ENCODE data around the gene TRIM24. TPM values are rescaled to one million over a fixed set of nuclear protein-coding genes. Genes with fewer than 3 reads are reported as not detected.

The TRIM24 gene
- total RNA-seq, 1 donor from 2014 or later = 60.3 TPM

DNA sequence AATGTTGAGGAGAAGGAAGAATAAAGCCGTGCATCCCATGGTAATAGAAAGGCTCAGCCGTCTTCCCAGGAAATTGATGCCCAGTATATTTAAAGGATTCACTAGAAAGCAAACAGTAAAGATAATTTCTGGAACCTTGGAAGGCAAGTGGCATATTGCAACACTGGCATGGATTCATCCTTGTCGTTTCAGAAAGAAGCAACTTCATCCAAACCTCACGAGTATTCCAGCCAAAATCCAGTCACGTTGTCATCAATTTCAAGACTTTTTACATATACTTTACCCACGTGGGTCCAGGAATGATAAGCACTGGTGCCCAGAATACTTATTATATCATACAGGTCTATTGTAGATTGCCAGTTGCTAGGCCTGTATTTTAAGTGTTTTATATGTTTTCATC is 167.3 kb downstream of the TRIM24 start:
- H3K9ac ChIP-seq (ENCODE audit: low read length) = no peak overlapping the region
- no peaks in the 10 kb centered on the region for H3K9me3 Mint-ChIP-seq (ENCODE audit: unreplicated experiment)
- no peak overlapping the region for H3K27ac Mint-ChIP-seq (ENCODE audit: unreplicated experiment)
- no peak overlapping the region for H2AFZ ChIP-seq (ENCODE audit: low read depth, low read length)
- no peaks in the 10 kb centered on the region for H3K9me3 ChIP-seq (ENCODE audit: insufficient read depth, low read depth, low read length)
- H4K20me1 ChIP-seq (ENCODE audit: insufficient read depth, low read length) = no peaks in the 10 kb centered on the region
- H3K79me2 ChIP-seq (ENCODE audit: insufficient read depth, low read length) = no peaks in the 10 kb centered on the region
- H3K36me3 ChIP-seq (ENCODE audit: insufficient read depth, low read length) = no peaks in the 10 kb centered on the region
- no peak overlapping the region for H3K4me2 ChIP-seq (ENCODE audit: low read length)
- no peak overlapping the region for H3K27ac ChIP-seq (ENCODE audit: low read depth, low read length)
- H3K4me3 Mint-ChIP-seq (ENCODE audit: unreplicated experiment) = no peak overlapping the region
- H3K4me3 ChIP-seq (ENCODE audit: insufficient read depth, low read depth, low read length) = no peak overlapping the region
- no peaks in the 10 kb centered on the region for H3K4me1 ChIP-seq (ENCODE audit: insufficient read depth, low read length)
- H3K27me3 ChIP-seq (ENCODE audit: insufficient read depth, low read length) = no peaks in the 10 kb centered on the region
- TF ChIP-seq, protein P1, sequence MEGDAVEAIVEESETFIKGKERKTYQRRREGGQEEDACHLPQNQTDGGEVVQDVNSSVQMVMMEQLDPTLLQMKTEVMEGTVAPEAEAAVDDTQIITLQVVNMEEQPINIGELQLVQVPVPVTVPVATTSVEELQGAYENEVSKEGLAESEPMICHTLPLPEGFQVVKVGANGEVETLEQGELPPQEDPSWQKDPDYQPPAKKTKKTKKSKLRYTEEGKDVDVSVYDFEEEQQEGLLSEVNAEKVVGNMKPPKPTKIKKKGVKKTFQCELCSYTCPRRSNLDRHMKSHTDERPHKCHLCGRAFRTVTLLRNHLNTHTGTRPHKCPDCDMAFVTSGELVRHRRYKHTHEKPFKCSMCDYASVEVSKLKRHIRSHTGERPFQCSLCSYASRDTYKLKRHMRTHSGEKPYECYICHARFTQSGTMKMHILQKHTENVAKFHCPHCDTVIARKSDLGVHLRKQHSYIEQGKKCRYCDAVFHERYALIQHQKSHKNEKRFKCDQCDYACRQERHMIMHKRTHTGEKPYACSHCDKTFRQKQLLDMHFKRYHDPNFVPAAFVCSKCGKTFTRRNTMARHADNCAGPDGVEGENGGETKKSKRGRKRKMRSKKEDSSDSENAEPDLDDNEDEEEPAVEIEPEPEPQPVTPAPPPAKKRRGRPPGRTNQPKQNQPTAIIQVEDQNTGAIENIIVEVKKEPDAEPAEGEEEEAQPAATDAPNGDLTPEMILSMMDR (IDR thresholded peaks at IDR 0.05; ENCODE audit: insufficient read depth, low read depth, low read length) = no peak
- TF ChIP-seq EZH2 (IDR thresholded peaks at IDR 0.05; ENCODE audit: insufficient read depth, low read length) = no peak
- H3K4me1 Mint-ChIP-seq (ENCODE audit: low read depth, unreplicated experiment) = no peaks in the 10 kb centered on the region
- no peak for DNase-seq (ENCODE audit: low read depth)
- H3K27me3 Mint-ChIP-seq (ENCODE audit: low read depth, unreplicated experiment) = peaks cover 6% of the 10 kb centered on the region
- H3K36me3 Mint-ChIP-seq (ENCODE audit: low read depth, unreplicated experiment) = no peaks in the 10 kb centered on the region
- FAIRE-seq = no peak

DNA sequence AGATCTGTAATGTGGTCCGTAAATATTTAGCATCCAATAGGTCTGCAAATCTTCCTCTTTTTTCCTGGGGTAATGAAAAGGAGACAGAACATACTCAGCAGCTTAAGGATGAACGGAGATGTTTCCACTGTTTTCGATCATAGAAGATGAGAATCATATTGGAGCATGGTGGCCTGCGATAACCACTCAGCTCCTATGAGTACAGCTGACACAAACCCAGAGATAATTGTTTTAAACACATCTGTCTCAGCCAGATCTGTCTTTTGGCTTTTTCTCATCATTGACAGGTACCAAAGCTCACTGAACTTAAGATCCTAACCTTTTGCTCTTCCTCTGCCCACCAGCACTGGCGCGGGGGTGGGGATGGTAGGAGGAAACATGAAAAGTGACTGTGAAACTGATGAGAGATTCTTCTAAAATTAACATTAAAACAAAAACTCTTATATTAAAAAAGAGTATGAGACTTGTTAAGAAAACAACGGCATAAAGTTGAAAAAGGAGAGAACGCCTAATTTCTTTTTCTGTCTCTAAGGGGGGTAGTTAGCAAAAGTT is 170.1 kb downstream of the TRIM24 start:
- no peaks in the 10 kb centered on the region for H3K4me1 Mint-ChIP-seq (ENCODE audit: low read depth, unreplicated experiment)
- no peaks in the 10 kb centered on the region for H3K9me3 ChIP-seq (ENCODE audit: insufficient read depth, low read depth, low read length)
- H3K27ac ChIP-seq (ENCODE audit: low read depth, low read length) = no peak overlapping the region
- DNase-seq (ENCODE audit: low read depth) (no peak), FAIRE-seq (no peak)
- TF ChIP-seq EZH2 (IDR thresholded peaks at IDR 0.05; ENCODE audit: insufficient read depth, low read length) = no peak
- TF ChIP-seq, protein P1 (IDR thresholded peaks at IDR 0.05; ENCODE audit: insufficient read depth, low read depth, low read length) = no peak
- no peaks in the 10 kb centered on the region for H3K36me3 Mint-ChIP-seq (ENCODE audit: low read depth, unreplicated experiment)
- peaks cover 6% of the 10 kb centered on the region for H3K27me3 Mint-ChIP-seq (ENCODE audit: low read depth, unreplicated experiment)
- no peak overlapping the region for H3K4me3 ChIP-seq (ENCODE audit: insufficient read depth, low read depth, low read length)
- H4K20me1 ChIP-seq (ENCODE audit: insufficient read depth, low read length) = no peaks in the 10 kb centered on the region
- no peaks in the 10 kb centered on the region for H3K27me3 ChIP-seq (ENCODE audit: insufficient read depth, low read length)
- H3K79me2 ChIP-seq (ENCODE audit: insufficient read depth, low read length) = no peaks in the 10 kb centered on the region
- H2AFZ ChIP-seq (ENCODE audit: low read depth, low read length) = no peak overlapping the region
- no peak overlapping the region for H3K9ac ChIP-seq (ENCODE audit: low read length)
- H3K4me3 Mint-ChIP-seq (ENCODE audit: unreplicated experiment) = no peak overlapping the region
- H3K4me1 ChIP-seq (ENCODE audit: insufficient read depth, low read length) = no peaks in the 10 kb centered on the region
- peaks cover 7% of the 10 kb centered on the region for H3K9me3 Mint-ChIP-seq (ENCODE audit: unreplicated experiment)
- H3K4me2 ChIP-seq (ENCODE audit: low read length) = no peak overlapping the region
- H3K36me3 ChIP-seq (ENCODE audit: insufficient read depth, low read length) = no peaks in the 10 kb centered on the region
- no peak overlapping the region for H3K27ac Mint-ChIP-seq (ENCODE audit: unreplicated experiment)

DNA sequence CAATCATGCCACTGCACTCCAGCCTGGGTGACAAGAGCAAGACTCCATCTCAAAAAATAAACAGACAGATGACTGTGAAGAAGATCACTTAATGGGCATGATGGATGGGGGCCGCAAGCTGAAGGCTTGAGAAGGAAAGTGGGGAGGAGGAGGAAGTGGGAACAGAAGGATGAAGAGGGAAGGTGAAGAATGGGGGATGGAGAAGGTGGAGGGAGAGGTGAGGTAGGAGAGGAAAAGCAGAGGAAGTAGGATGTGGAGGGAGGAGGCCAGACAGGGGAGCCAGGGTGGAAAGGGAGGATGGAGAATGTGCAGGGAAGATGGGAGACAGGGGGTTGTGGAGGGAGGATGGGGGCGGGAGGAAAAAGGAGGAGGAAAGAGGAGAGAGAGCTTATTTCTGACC is 172.3 kb downstream of the TRIM24 start:
- no peak overlapping the region for H3K27ac Mint-ChIP-seq (ENCODE audit: unreplicated experiment)
- H3K4me3 ChIP-seq (ENCODE audit: insufficient read depth, low read depth, low read length) = no peak overlapping the region
- peaks cover under 1% of the 10 kb centered on the region for H3K27me3 Mint-ChIP-seq (ENCODE audit: low read depth, unreplicated experiment)
- H3K9me3 Mint-ChIP-seq (ENCODE audit: unreplicated experiment) = peaks cover 7% of the 10 kb centered on the region
- H3K79me2 ChIP-seq (ENCODE audit: insufficient read depth, low read length) = no peaks in the 10 kb centered on the region
- H3K27ac ChIP-seq (ENCODE audit: low read depth, low read length) = no peak overlapping the region
- no peak overlapping the region for H3K4me3 Mint-ChIP-seq (ENCODE audit: unreplicated experiment)
- H3K4me1 ChIP-seq (ENCODE audit: insufficient read depth, low read length) = no peaks in the 10 kb centered on the region
- no peak overlapping the region for H2AFZ ChIP-seq (ENCODE audit: low read depth, low read length)
- no peak for FAIRE-seq
- H3K9ac ChIP-seq (ENCODE audit: low read length) = no peak overlapping the region
- no peaks in the 10 kb centered on the region for H3K9me3 ChIP-seq (ENCODE audit: insufficient read depth, low read depth, low read length)
- no peaks in the 10 kb centered on the region for H3K36me3 Mint-ChIP-seq (ENCODE audit: low read depth, unreplicated experiment)
- no peaks in the 10 kb centered on the region for H3K36me3 ChIP-seq (ENCODE audit: insufficient read depth, low read length)
- DNase-seq (ENCODE audit: low read depth) = no peak
- no peak overlapping the region for H3K4me2 ChIP-seq (ENCODE audit: low read length)
- no peaks in the 10 kb centered on the region for H3K27me3 ChIP-seq (ENCODE audit: insufficient read depth, low read length)
- no peaks in the 10 kb centered on the region for H3K4me1 Mint-ChIP-seq (ENCODE audit: low read depth, unreplicated experiment)
- no peaks in the 10 kb centered on the region for H4K20me1 ChIP-seq (ENCODE audit: insufficient read depth, low read length)
- TF ChIP-seq, protein P1 (IDR thresholded peaks at IDR 0.05; ENCODE audit: insufficient read depth, low read depth, low read length) = no peak
- no peak for TF ChIP-seq EZH2 (IDR thresholded peaks at IDR 0.05; ENCODE audit: insufficient read depth, low read length)

All from astrocyte (in vitro differentiated cells and primary cell).